GM12874 (cell line): ENCODE data around the gene ZHX3.

Experiments used
- CTCF ChIP-seq: IDR thresholded peaks from 2 replicates; pipeline ENCODE4 v1.5.1; 2011; ENCODE audit warnings: low read depth, mild to moderate bottlenecking, control low read depth, low read length, moderate library complexity; ENCODE audit not compliant: insufficient read depth

ZHX3 gene

GRCh38 chr20:41230136-41230535 is 87.4 kb downstream of the ZHX3 start:
- no peak for TF ChIP-seq CTCF

GRCh38 chr20:41229259-41229658 is 88.3 kb downstream of the ZHX3 start:
- TF ChIP-seq CTCF: no peak

GRCh38 chr20:41228858-41229257 is 88.7 kb downstream of the ZHX3 start:
- TF ChIP-seq CTCF: no peak

- TF ChIP-seq CTCF: no peak
These were observed 91.1 kb downstream of the ZHX3 start for GRCh38 chr20:41226426-41226825.

GRCh38 chr20:41225091-41225490 is 92.4 kb downstream of the ZHX3 start:
- no peak for TF ChIP-seq CTCF

- no peak for TF ChIP-seq CTCF
These were observed 93.2 kb downstream of the ZHX3 start for GRCh38 chr20:41224281-41224680.

- TF ChIP-seq CTCF: no peak
These were observed 94.4 kb downstream of the ZHX3 start for GRCh38 chr20:41223112-41223511.

GRCh38 chr20:41222703-41223102 is 94.8 kb downstream of the ZHX3 start:
- TF ChIP-seq CTCF: no peak
